Measurements from ENCODE around the gene CDKN1B.

DNA sequence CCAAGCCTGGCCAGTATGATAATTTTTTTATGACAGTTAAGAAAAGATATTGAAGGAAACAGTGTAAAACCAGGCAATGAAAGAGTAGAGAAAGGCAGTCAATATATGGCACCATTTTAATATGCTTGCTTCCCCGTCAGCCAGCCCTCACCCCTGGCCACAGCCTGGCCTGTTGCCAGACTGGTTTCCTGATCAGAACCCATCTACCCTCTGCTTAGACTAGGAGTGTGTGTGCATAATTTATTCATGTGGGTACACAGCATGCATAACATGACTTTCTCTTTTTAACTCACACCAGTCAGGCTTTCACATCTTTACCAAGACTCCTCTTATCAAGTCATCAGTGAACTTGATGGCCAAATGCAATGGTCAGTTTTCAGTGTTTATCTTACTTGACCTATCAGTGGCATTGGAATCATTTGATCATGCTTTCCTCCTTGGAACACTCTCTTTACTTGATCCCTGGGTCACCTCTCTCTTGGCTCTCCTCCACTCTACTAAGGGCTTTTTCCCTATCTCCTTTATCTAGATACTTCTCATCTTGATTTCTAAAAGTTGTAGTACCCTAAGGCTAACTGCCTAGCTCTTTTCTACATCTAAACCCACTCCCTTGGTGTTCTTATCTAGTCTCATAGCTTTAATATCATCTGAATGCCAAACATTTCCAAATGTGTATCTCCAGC is 11.2 kb upstream of the CDKN1B start:
- TF ChIP-seq, protein P1, sequence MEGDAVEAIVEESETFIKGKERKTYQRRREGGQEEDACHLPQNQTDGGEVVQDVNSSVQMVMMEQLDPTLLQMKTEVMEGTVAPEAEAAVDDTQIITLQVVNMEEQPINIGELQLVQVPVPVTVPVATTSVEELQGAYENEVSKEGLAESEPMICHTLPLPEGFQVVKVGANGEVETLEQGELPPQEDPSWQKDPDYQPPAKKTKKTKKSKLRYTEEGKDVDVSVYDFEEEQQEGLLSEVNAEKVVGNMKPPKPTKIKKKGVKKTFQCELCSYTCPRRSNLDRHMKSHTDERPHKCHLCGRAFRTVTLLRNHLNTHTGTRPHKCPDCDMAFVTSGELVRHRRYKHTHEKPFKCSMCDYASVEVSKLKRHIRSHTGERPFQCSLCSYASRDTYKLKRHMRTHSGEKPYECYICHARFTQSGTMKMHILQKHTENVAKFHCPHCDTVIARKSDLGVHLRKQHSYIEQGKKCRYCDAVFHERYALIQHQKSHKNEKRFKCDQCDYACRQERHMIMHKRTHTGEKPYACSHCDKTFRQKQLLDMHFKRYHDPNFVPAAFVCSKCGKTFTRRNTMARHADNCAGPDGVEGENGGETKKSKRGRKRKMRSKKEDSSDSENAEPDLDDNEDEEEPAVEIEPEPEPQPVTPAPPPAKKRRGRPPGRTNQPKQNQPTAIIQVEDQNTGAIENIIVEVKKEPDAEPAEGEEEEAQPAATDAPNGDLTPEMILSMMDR (IDR thresholded peaks at IDR 0.05; ENCODE audit: low read length): no peak
- no peak for TF ChIP-seq EZH2 (IDR thresholded peaks at IDR 0.05; ENCODE audit: borderline replicate concordance, low read length)
